Liver (tissue), 9 donors: Measurements from ENCODE around the gene SIRT4. TPM values are rescaled to one million over a fixed set of nuclear protein-coding genes. Genes with fewer than 3 reads are reported as not detected.

Source experiments
- DNase-seq: peaks from one replicate; pipeline ENCODE4 v3.0.0-alpha.2; 2017; ENCODE audit warnings: low spot score
- H3K27ac ChIP-seq, 2 donors: one replicate each; pipeline ENCODE4 v1.7.0; 2013; ENCODE audit warnings: inconsistent platforms in 2 of 2, low read length in 2 of 2, control low read depth in 1 of 2, low read depth in 1 of 2, mild to moderate bottlenecking in 1 of 2
- H3K27me3 ChIP-seq, 4 donors: one replicate each; pipeline versions ENCODE4 v1.6.1 to v1.7.0; 2013; ENCODE audit warnings: low read length in 3 of 4, inconsistent platforms in 1 of 4, mild to moderate bottlenecking in 1 of 4, moderate library complexity in 1 of 4; ENCODE audit not compliant: control insufficient read depth in 4 of 4, insufficient read depth in 4 of 4
- H3K36me3 ChIP-seq, 4 donors: one replicate each; pipeline versions ENCODE4 v1.6.1 to v1.7.0; 2013; ENCODE audit warnings: low read length in 3 of 4, mild to moderate bottlenecking in 3 of 4, low read depth in 1 of 4, moderate library complexity in 1 of 4; ENCODE audit not compliant: control insufficient read depth in 4 of 4, insufficient read depth in 3 of 4
- H3K4me1 ChIP-seq, 4 donors: one replicate each; pipeline versions ENCODE4 v1.6.1 to v1.7.0; 2013; ENCODE audit warnings: low read length in 3 of 4, mild to moderate bottlenecking in 3 of 4, moderate library complexity in 1 of 4; ENCODE audit not compliant: control insufficient read depth in 4 of 4, insufficient read depth in 4 of 4
- H3K4me3 ChIP-seq, 3 donors: one replicate each; pipeline versions ENCODE4 v1.6.1 to v1.7.0; 2013; ENCODE audit warnings: low read length in 3 of 3, control low read depth in 1 of 3, low read depth in 1 of 3, mild to moderate bottlenecking in 1 of 3
- H3K9ac ChIP-seq, 2 donors: one replicate each; pipeline ENCODE4 v1.7.0; 2013; ENCODE audit warnings: low read length in 2 of 2, mild to moderate bottlenecking in 2 of 2, moderate library complexity in 2 of 2, control low read depth in 1 of 2, low read depth in 1 of 2
- H3K9me3 ChIP-seq, 4 donors: one replicate each; pipeline versions ENCODE4 v1.6.1 to v1.7.0; 2013; ENCODE audit warnings: low read length in 3 of 4; ENCODE audit not compliant: control insufficient read depth in 4 of 4
- EGR1 ChIP-seq, 2 donors: IDR thresholded peaks; 2 replicates each; pipeline ENCODE4 v1.6.1; 2016 to 2018; ENCODE audit warnings: antibody characterized with exemption in 2 of 2, low read depth in 2 of 2
- FOXA1 ChIP-seq: IDR thresholded peaks from 2 replicates; pipeline ENCODE4 v1.6.1; 2016; ENCODE audit warnings: antibody characterized with exemption
- FOXA2 ChIP-seq: IDR thresholded peaks from 2 replicates; pipeline ENCODE4 v1.6.1; 2016; ENCODE audit warnings: antibody characterized with exemption
- GABPA ChIP-seq, 2 donors: IDR thresholded peaks in 1 of 2; conservative IDR thresholded peaks in 1 of 2; 2 replicates each; pipeline ENCODE4 v1.6.1; 2016; ENCODE audit warnings: antibody characterized with exemption in 2 of 2, mild to moderate bottlenecking in 1 of 2, moderate library complexity in 1 of 2
- HNF4A ChIP-seq, 2 donors: conservative IDR thresholded peaks; 2 replicates each; pipeline ENCODE4 v1.6.1; 2016; ENCODE audit warnings: antibody characterized with exemption in 2 of 2, mild to moderate bottlenecking in 2 of 2
- HNF4G ChIP-seq: IDR thresholded peaks from 2 replicates; pipeline ENCODE4 v1.6.1; 2016; ENCODE audit warnings: antibody characterized with exemption
- JUND ChIP-seq, 2 donors: IDR thresholded peaks; 2 replicates each; pipeline ENCODE4 v1.6.1; 2016; ENCODE audit warnings: antibody characterized with exemption in 2 of 2
- MAX ChIP-seq: IDR thresholded peaks from 2 replicates; pipeline ENCODE4 v1.6.1; 2016; ENCODE audit warnings: antibody characterized with exemption
- NR2F2 ChIP-seq: IDR thresholded peaks from 2 replicates; pipeline ENCODE4 v1.6.1; 2016; ENCODE audit warnings: antibody characterized with exemption
- RAD21 ChIP-seq, 2 donors: IDR thresholded peaks; 2 replicates each; pipeline ENCODE4 v1.6.1; 2016; ENCODE audit warnings: antibody characterized with exemption in 2 of 2, mild to moderate bottlenecking in 2 of 2
- REST ChIP-seq: IDR thresholded peaks from 2 replicates; pipeline ENCODE4 v1.6.1; 2016; ENCODE audit warnings: antibody characterized with exemption, mild to moderate bottlenecking
- RXRA ChIP-seq, 2 donors: IDR thresholded peaks; 2 replicates each; pipeline ENCODE4 v1.6.1; 2017 to 2018; ENCODE audit warnings: antibody characterized with exemption in 2 of 2, mild to moderate bottlenecking in 1 of 2
- SP1 ChIP-seq: IDR thresholded peaks from 2 replicates; pipeline ENCODE4 v1.6.1; 2018; ENCODE audit warnings: antibody characterized with exemption, mild to moderate bottlenecking
- TAF1 ChIP-seq: conservative IDR thresholded peaks from 2 replicates; pipeline ENCODE4 v1.6.1; 2016; ENCODE audit warnings: antibody characterized with exemption, mild to moderate bottlenecking
- YY1 ChIP-seq: IDR thresholded peaks from 2 replicates; pipeline ENCODE4 v1.6.1; 2016; ENCODE audit warnings: antibody characterized with exemption, mild to moderate bottlenecking
- WGBS: extraction: QIAGEN DNeasy Blood & Tissue Kit; methylation state at CpG from one replicate; pipeline ENCODE4 v1.1.7; 2013; 5-methylcytosine and 5-hydroxymethylcytosine counted together
- polyA plus RNA-seq, 2 donors: library from polyadenylated mRNA; stranded (reverse) in 1 of 2; unstranded in 1 of 2; fragments of 200-250 nt in 1 of 2; fragments of >200 nt in 1 of 2; fragmentation: Nextera tagmentation in 1 of 2; extraction: Ambion mirVana in 1 of 2; gene quantifications; one replicate each; pipeline versions ENCODE4 v1.2.1 to v1.2.3, GENCODE V29; 2013 to 2015
- total RNA-seq, 2 donors: library from RNA; depleted of rRNA; stranded (reverse); fragments of >200 nt; gene quantifications; one replicate each; pipeline ENCODE4 v1.2.3, GENCODE V29; 2014
- TF ChIP-seq, protein P1 (sequence below): IDR thresholded peaks from 2 replicates; pipeline ENCODE4 v1.6.1; 2016; ENCODE audit warnings: antibody characterized with exemption
- TF ChIP-seq, protein P2 (sequence below): IDR thresholded peaks from 2 replicates; pipeline ENCODE4 v1.6.1; 2016; ENCODE audit warnings: antibody characterized with exemption
- donor health status: healthy.
- donor health status: healthy.
- donor health status: healthy.
- donor health status: healthy.
- donor health status: healthy.

SIRT4 gene
- total and polyA plus RNA-seq, 4 donors, result 1.6 to 4.2 (median 1.9) TPM

DNA sequence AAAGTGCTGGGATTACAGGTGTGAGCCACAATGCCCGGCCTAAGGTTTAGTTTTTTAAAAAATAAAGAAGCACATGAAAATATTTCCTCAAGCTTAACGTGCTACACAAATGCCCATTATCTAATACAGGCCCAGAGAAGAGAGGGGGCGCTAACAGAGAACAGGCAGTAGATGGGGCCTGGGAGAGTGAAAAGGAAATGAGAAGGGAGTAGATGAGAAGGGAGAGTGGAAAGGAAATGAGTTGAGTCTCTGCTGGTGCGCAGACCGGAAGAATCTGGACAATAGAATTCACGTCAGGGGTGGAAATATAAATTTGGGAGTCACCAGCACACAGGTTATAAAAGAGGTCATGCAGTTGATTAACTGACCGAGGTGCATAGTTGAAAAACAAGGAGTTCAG is 47.3 kb upstream of the SIRT4 start:
- DNase-seq, result no peak
- H3K27ac ChIP-seq, result peak overlapping the region in 1 of 2 donors; percentile 42
- H3K27me3 ChIP-seq, result no peaks in the 10 kb centered on the region
- peaks cover 0 to 4% (median 2%) of the 10 kb centered on the region in 4 donors for H3K36me3 ChIP-seq
- H3K9me3 ChIP-seq, result no peaks in the 10 kb centered on the region
- H3K4me3 ChIP-seq, result no peak overlapping the region
- TF ChIP-seq GABPA (IDR thresholded peaks at IDR 0.05 in 1 of 2, conservative IDR thresholded peaks at IDR 0.05 in 1 of 2) (no peak), JUND (IDR thresholded peaks at IDR 0.05) (no peak), HNF4A (conservative IDR thresholded peaks at IDR 0.05) (no peak), FOXA2 (no peak), YY1 (no peak), REST (no peak), RAD21 (IDR thresholded peaks at IDR 0.05) (peak; percentile 7 to 21), HNF4G (no peak), NR2F2 (peak; percentile 78)
- TF ChIP-seq, protein P1, sequence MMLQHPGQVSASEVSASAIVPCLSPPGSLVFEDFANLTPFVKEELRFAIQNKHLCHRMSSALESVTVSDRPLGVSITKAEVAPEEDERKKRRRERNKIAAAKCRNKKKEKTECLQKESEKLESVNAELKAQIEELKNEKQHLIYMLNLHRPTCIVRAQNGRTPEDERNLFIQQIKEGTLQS, result no peak
- TF ChIP-seq, protein P2, sequence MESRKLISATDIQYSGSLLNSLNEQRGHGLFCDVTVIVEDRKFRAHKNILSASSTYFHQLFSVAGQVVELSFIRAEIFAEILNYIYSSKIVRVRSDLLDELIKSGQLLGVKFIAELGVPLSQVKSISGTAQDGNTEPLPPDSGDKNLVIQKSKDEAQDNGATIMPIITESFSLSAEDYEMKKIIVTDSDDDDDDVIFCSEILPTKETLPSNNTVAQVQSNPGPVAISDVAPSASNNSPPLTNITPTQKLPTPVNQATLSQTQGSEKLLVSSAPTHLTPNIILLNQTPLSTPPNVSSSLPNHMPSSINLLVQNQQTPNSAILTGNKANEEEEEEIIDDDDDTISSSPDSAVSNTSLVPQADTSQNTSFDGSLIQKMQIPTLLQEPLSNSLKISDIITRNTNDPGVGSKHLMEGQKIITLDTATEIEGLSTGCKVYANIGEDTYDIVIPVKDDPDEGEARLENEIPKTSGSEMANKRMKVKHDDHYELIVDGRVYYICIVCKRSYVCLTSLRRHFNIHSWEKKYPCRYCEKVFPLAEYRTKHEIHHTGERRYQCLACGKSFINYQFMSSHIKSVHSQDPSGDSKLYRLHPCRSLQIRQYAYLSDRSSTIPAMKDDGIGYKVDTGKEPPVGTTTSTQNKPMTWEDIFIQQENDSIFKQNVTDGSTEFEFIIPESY, result no peak
- 86% methylated on average over 7 of the region's 7 CpGs for WGBS
- no peak overlapping the region for H3K9ac ChIP-seq
- H3K4me1 ChIP-seq, result peaks cover 0 to 8% (median 3%) of the 10 kb centered on the region in 4 donors

- TF ChIP-seq JUND (IDR thresholded peaks at IDR 0.05) (no peak), NR2F2 (peak; percentile 16), TAF1 (no peak), REST (no peak), YY1 (peak; percentile 24), RXRA (IDR thresholded peaks at IDR 0.05) (no peak), HNF4G (no peak), SP1 (no peak), GABPA (IDR thresholded peaks at IDR 0.05 in 1 of 2, conservative IDR thresholded peaks at IDR 0.05 in 1 of 2) (no peak), FOXA1 (no peak), EGR1 (IDR thresholded peaks at IDR 0.05; ENCODE audit: low read depth in 2 of 2) (no peak), MAX (no peak), RAD21 (IDR thresholded peaks at IDR 0.05) (no peak)
- TF ChIP-seq, protein P2, result no peak
- TF ChIP-seq, protein P1, result no peak
These were observed 44.9 kb upstream of the SIRT4 start for GRCh38 chr12:120257041-120257821.

More at GRCh38 chr12:120257041-120257821, 44.9 kb upstream of the SIRT4 start:
- Histone ChIP-seq H3K27me3 (no peaks in the 10 kb centered on the region), H3K27ac (peak overlapping the region; percentile 51 to 56), H3K9ac (no peak overlapping the region), H3K36me3 (peaks cover 0 to 4% (median 2%) of the 10 kb centered on the region in 4 donors), H3K4me1 (peaks cover 0 to 9% (median 4%) of the 10 kb centered on the region in 4 donors), H3K9me3 (no peaks in the 10 kb centered on the region), H3K4me3 (no peak overlapping the region)
- WGBS, result 70% methylated on average over 9 of the region's 9 CpGs
- DNase-seq, result no peak
